ENCODE data around the gene GRK1. TPM values are rescaled to one million over a fixed set of nuclear protein-coding genes. Genes with fewer than 3 reads are reported as not detected.

The GRK1 gene
- total and polyA plus RNA-seq, 2 of the 4 experiments (the other 2 are of a cell fraction): not detected

GRCh38 chr13:113730831-113731191 lies 63.8 kb downstream of the GRK1 start:
- H2AFZ ChIP-seq (replicated peaks; ENCODE audit: low read length, poor library complexity): no peak overlapping the region
- H2AK5ac ChIP-seq (ENCODE audit: low read depth, low read length): no peak overlapping the region
- no peak overlapping the region for H3K14ac ChIP-seq (replicated peaks; ENCODE audit: low read depth, low read length)
- TF ChIP-seq RFX5 (IDR thresholded peaks at IDR 0.05; ENCODE audit: low read depth, low read length) (no peak), MAFK (IDR thresholded peaks at IDR 0.05; ENCODE audit: low read depth, low read length) (no peak), MXI1 (IDR thresholded peaks at IDR 0.05; ENCODE audit: borderline replicate concordance, low read depth, low read length) (no peak), FOS (IDR thresholded peaks at IDR 0.05; ENCODE audit: low read depth, low read length) (no peak), CEBPB (IDR thresholded peaks at IDR 0.05; ENCODE audit: low read depth, low read length) (no peak), MAZ (IDR thresholded peaks at IDR 0.05; ENCODE audit: borderline replicate concordance, low read depth, low read length) (no peak), CHD1 (IDR thresholded peaks at IDR 0.05; ENCODE audit: low read depth, low read length) (no peak), POLR2A (IDR thresholded peaks at IDR 0.05; ENCODE audit: low read depth, low read length) (no peak), NFE2L2 (IDR thresholded peaks at IDR 0.05; ENCODE audit: low read depth, low read length) (no peak), ELK1 (IDR thresholded peaks at IDR 0.05; ENCODE audit: borderline replicate concordance, low read depth, low read length) (no peak), BHLHE40 (IDR thresholded peaks at IDR 0.05; ENCODE audit: low read depth, low read length) (no peak), RCOR1 (IDR thresholded peaks at IDR 0.05; ENCODE audit: insufficient replicate concordance, low read length) (no peak), CTCF (conservative IDR thresholded peaks at IDR 0.05; ENCODE audit: low read depth, low read length) (no peak), RAD21 (IDR thresholded peaks at IDR 0.05; ENCODE audit: low read length) (no peak), SMC3 (IDR thresholded peaks at IDR 0.05; ENCODE audit: low read depth, low read length) (no peak)
- peaks cover 6% of the 10 kb centered on the region; the same call in 1 of the 2 replicates for H3K9me1 ChIP-seq (ENCODE audit: insufficient read depth, low read length)
- no peak overlapping the region for H3K18ac ChIP-seq (ENCODE audit: low read depth, low read length)
- POLR2A ChIA-PET (ENCODE audit: unreplicated experiment): no interaction called here
- no peak overlapping the region for H4K91ac ChIP-seq (ENCODE audit: insufficient read depth, low read depth, low read length)
- H2BK120ac ChIP-seq (ENCODE audit: low read depth, low read length): no peak overlapping the region
- H3K4me3 ChIP-seq (ENCODE audit: insufficient read depth, low read depth, low read length): no peak overlapping the region
- H3K23ac ChIP-seq (ENCODE audit: low read depth, low read length): no peak overlapping the region
- no peaks in the 10 kb centered on the region; the same call in 1 of the 2 replicates for H3K4me1 ChIP-seq (ENCODE audit: control insufficient read depth, insufficient read depth, low read length)
- no peak overlapping the region for H3K4ac ChIP-seq (ENCODE audit: low read depth, low read length)
- H3K36me3 ChIP-seq (ENCODE audit: control insufficient read depth, insufficient read depth, low read length): no peaks in the 10 kb centered on the region
- no peak overlapping the region for H3K56ac ChIP-seq (ENCODE audit: extremely low read depth, insufficient read depth, low read length)
- in situ Hi-C loops (cut with MboI; ENCODE audit: low sequenced_read_pairs): no loop called here
- intact Hi-C loops (cut with micrococcal nuclease): no loop called here
- no peaks in the 10 kb centered on the region for H3K79me1 ChIP-seq (ENCODE audit: low read depth in 1 of 2, low read length in 2 of 2)
- no TSS peak for BruUV-seq (replicated peaks)
- H3K9me3 ChIP-seq (ENCODE audit: control insufficient read depth, insufficient read depth, low read length): peaks cover 2% of the 10 kb centered on the region; the same call in 1 of the 2 replicates
- H4K5ac ChIP-seq (ENCODE audit: low read depth, low read length): no peak overlapping the region
- no peak overlapping the region for H2AK9ac ChIP-seq (replicated peaks; ENCODE audit: low read depth, low read length, poor library complexity)
- no peak overlapping the region for H3K27ac ChIP-seq (ENCODE audit: insufficient read depth, low read length)
- H3K4me2 ChIP-seq (ENCODE audit: low read depth, low read length): no peak overlapping the region
- DNase-seq: no peak
- dilution Hi-C loops (cut with HindIII; ENCODE audit: low sequenced_read_pairs, unreplicated experiment): no loop called here
- ATAC-seq (ENCODE audit: low read depth): no peak
- peaks cover 41% of the 10 kb centered on the region for H3K27me3 ChIP-seq (ENCODE audit: control insufficient read depth, insufficient read depth, low read length)
- CTCF ChIA-PET: no interaction called here
- no peak overlapping the region for H3K9ac ChIP-seq (ENCODE audit: low read depth, low read length)
- H4K8ac ChIP-seq (ENCODE audit: low read depth in 2 of 2, low read length in 2 of 2): no peak overlapping the region
- no peak overlapping the region for H2BK15ac ChIP-seq (ENCODE audit: low read depth, low read length)
- no peak overlapping the region for H2BK20ac ChIP-seq (ENCODE audit: low read depth, low read length)
- no peak overlapping the region for H2BK5ac ChIP-seq (ENCODE audit: low read depth, low read length, poor library complexity, severe bottlenecking)
- 94% methylated on average over 3 of the region's 4 CpGs; no CpG with 5 or more reads in 1 of the 2 experiments for WGBS, 2 experiments (ENCODE audit: extremely low coverage in 2 of 2, insufficient read length in 1 of 2)
- H4K20me1 ChIP-seq (ENCODE audit: insufficient read depth, low read length): 0 out of 2 replicates have a peak, but pooled peaks cover 4% of the 10 kb centered on the region

Data from IMR-90 (cell line).